Measurements from ENCODE around the gene TEX38. TPM values are rescaled to one million over a fixed set of nuclear protein-coding genes. Genes with fewer than 3 reads are reported as not detected.
A peak's percentile ranks its signal among the peaks of the same experiment; 100 is the strongest.

TEX38 gene
- total RNA-seq, 1 donor from 2014 or later: not detected

DNA sequence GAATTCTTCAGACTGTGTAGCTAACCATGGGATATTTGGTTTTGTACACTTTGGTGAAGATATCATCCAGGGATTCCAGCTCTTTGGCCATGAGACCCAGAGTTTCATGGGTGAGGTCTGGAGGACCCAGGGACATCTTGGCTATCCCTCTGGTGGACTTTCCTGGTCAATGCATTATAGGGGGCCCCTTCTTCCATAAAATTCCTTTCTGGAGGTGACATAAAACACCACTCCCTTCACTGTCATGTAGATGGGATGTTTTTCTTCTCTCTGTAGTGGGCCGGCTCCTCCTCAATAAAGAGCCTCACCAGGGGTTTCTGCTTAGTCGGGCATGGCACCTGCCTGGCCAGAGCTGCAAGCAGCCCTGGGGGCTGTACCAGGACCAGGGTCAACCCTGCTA, 5.7 kb upstream of the TEX38 start:
- Mint-ChIP-seq H3K27me3 (ENCODE audit: low read depth) (no peaks in the 10 kb centered on the region), H3K4me3 (ENCODE audit: unreplicated experiment) (no peak overlapping the region), H3K27ac (ENCODE audit: unreplicated experiment) (no peak overlapping the region), H3K4me1 (ENCODE audit: low read depth) (peaks cover 13% of the 10 kb centered on the region), H3K9me3 (ENCODE audit: low read depth) (no peaks in the 10 kb centered on the region), H3K36me3 (ENCODE audit: low read depth) (peaks cover 2% of the 10 kb centered on the region)
- TF ChIP-seq, protein P1, sequence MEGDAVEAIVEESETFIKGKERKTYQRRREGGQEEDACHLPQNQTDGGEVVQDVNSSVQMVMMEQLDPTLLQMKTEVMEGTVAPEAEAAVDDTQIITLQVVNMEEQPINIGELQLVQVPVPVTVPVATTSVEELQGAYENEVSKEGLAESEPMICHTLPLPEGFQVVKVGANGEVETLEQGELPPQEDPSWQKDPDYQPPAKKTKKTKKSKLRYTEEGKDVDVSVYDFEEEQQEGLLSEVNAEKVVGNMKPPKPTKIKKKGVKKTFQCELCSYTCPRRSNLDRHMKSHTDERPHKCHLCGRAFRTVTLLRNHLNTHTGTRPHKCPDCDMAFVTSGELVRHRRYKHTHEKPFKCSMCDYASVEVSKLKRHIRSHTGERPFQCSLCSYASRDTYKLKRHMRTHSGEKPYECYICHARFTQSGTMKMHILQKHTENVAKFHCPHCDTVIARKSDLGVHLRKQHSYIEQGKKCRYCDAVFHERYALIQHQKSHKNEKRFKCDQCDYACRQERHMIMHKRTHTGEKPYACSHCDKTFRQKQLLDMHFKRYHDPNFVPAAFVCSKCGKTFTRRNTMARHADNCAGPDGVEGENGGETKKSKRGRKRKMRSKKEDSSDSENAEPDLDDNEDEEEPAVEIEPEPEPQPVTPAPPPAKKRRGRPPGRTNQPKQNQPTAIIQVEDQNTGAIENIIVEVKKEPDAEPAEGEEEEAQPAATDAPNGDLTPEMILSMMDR (IDR thresholded peaks at IDR 0.05): peak; percentile 11
- DNase-seq (ENCODE audit: low spot score): no peak

DNA sequence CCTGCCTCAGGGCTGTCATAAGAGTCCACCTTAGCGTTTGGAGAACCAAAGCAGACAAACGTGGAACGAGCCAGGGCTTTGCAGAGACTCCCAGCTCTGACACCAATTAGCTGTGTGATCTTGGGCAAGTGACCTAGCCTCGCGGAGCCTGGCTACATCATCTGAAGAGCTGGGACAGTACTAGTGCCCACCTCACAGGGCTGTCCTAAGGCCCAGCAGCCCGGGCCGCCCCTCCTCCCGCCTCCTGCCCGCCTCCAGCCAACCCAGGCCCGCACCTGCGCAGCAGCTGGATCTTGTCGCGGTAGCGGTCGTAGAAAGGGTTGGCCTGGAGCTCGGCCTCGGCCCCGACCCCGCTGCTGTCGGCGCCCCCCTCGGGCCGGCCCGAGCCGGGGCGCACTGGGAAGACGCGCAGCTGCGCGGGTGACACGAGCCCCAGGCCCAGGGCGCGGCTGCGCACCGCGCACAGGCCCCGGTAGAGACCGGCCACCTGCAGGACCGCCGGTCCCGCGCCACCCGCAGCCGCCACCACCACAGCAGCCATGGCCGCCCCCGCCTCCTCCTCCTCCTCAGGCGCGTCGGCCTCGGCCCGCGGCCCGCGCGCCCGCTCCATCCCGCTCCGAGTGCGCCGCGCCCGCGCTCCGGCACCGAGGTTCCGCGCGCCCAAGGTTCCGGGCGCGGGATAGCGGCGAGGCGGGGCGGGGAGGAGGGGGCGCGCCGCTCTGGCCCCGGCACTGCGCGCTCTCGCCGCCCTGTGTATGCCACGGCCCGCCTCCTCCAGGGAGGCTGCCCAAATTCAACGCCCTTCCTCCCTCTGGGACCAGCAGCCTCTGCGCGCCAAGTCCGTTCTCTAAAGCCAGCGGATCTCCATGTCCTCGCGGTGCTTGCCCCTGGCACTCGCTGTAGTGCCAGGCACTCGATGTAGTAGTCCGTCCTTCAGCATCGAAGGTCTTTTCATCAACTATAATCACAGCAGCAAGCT, 3.6 kb upstream of the TEX38 start, which contains the start of gene ATPAF1:
Gene ATPAF1, minus strand, starts transcription at position 583 of the 979 bp plus-strand sequence. Its CDS starts 42 bp downstream, at position 541.
- H3K4me1 Mint-ChIP-seq (ENCODE audit: low read depth): peaks cover 13% of the 10 kb centered on the region
- DNase-seq (ENCODE audit: low spot score): peak; percentile 83
- peak within 1 kb of the TSS; percentile 28 for H3K27ac Mint-ChIP-seq (ENCODE audit: unreplicated experiment)
- H3K36me3 Mint-ChIP-seq (ENCODE audit: low read depth): peaks cover 2% of the 10 kb centered on the region
- H3K9me3 Mint-ChIP-seq (ENCODE audit: low read depth): no peaks in the 10 kb centered on the region
- TF ChIP-seq, protein P1 (IDR thresholded peaks at IDR 0.05): peak; percentile 24
- H3K27me3 Mint-ChIP-seq (ENCODE audit: low read depth): no peaks in the 10 kb centered on the region
- no peak within 1 kb of the TSS for H3K4me3 Mint-ChIP-seq (ENCODE audit: unreplicated experiment)

DNA sequence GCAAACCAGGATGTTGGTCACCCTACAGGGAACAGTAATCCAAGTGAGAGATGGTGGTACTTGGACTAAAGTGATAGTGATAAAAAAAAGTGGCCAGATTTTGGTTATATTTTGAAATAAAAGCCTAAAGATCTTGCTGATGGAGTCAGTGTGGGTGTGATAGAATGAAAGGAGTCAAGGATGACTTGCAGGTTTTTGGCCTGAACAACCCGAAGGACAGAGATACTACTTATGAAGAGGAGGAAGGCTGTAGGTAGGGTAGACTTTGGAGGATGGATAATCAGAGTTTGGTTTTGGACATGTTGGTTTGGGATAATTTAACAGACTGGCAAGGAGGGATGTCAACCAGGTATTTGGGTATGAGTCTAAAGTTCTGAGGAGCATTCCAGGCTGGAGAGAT, 1.5 kb upstream of the TEX38 start:
- Mint-ChIP-seq H3K36me3 (ENCODE audit: low read depth) (no peaks in the 10 kb centered on the region), H3K27me3 (ENCODE audit: low read depth) (no peaks in the 10 kb centered on the region), H3K9me3 (ENCODE audit: low read depth) (no peaks in the 10 kb centered on the region), H3K27ac (ENCODE audit: unreplicated experiment) (no peak overlapping the region), H3K4me1 (ENCODE audit: low read depth) (peaks cover 13% of the 10 kb centered on the region), H3K4me3 (ENCODE audit: unreplicated experiment) (no peak overlapping the region)
- TF ChIP-seq, protein P1 (IDR thresholded peaks at IDR 0.05): no peak
- DNase-seq (ENCODE audit: low spot score): no peak

DNA sequence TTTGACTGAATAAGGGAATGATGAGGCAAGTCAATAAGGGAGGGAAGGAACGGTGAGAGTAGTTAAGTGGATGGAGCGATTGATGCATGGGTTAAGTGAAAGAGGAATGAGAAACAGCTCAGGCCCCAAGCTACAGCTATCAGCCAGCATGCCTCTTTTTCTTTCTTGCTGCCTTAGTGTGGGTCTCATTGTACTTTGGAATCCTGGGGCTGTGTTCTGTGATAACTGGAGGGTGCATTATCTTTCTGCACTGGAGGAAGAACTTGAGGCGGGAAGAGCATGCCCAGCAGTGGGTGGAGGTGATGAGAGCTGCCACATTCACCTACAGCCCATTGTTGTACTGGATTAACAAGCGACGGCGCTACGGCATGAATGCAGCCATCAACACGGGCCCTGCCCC, 1.0 kb downstream of the TEX38 start:
- no peak overlapping the region for H3K27ac Mint-ChIP-seq (ENCODE audit: unreplicated experiment)
- TF ChIP-seq, protein P1 (IDR thresholded peaks at IDR 0.05): no peak
- H3K27me3 Mint-ChIP-seq (ENCODE audit: low read depth): no peaks in the 10 kb centered on the region
- no peaks in the 10 kb centered on the region for H3K9me3 Mint-ChIP-seq (ENCODE audit: low read depth)
- H3K36me3 Mint-ChIP-seq (ENCODE audit: low read depth): peaks cover 12% of the 10 kb centered on the region
- no peak for DNase-seq (ENCODE audit: low spot score)
- no peak overlapping the region for H3K4me3 Mint-ChIP-seq (ENCODE audit: unreplicated experiment)
- H3K4me1 Mint-ChIP-seq (ENCODE audit: low read depth): peaks cover under 1% of the 10 kb centered on the region

DNA sequence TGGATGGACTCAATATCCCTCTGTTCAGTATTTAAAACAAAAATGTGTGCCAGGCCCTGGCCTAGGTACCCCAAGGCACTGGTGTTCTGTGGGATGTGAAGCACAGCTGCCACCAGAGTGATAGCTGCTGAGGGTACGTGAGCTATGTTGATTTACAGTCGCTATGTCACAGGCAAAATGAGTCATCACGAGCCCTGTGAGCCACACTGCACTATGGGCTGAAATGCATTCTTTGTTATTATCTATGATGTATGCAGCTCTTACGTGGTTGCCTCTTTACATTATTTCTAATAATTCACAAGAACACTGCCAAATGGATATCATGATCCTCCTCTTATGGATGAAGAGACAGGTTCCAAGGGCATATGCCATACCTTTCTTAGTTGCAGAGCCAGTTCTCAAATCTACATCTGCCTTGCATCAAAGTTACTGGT, 2.1 kb downstream of the TEX38 start:
- TF ChIP-seq, protein P1 (IDR thresholded peaks at IDR 0.05): no peak
- DNase-seq (ENCODE audit: low spot score): no peak
- Mint-ChIP-seq H3K27me3 (ENCODE audit: low read depth) (no peaks in the 10 kb centered on the region), H3K36me3 (ENCODE audit: low read depth) (peaks cover 18% of the 10 kb centered on the region), H3K27ac (ENCODE audit: unreplicated experiment) (no peak overlapping the region), H3K9me3 (ENCODE audit: low read depth) (no peaks in the 10 kb centered on the region), H3K4me1 (ENCODE audit: low read depth) (no peaks in the 10 kb centered on the region), H3K4me3 (ENCODE audit: unreplicated experiment) (no peak overlapping the region)
